Stomach (tissue), 4 donors: Measurements from ENCODE around the gene SPDEF.

Source experiments
- EP300 ChIP-seq: sonication (generic); formaldehyde crosslinking; IDR thresholded peaks from one replicate; pipeline ENCODE4 v1.6.1; 2017; ENCODE audit warnings: antibody characterized with exemption
- POLR2AphosphoS5 ChIP-seq, 3 donors: sonication (generic); formaldehyde crosslinking; IDR thresholded peaks; one replicate each; pipeline ENCODE4 v1.6.1; 2016; ENCODE audit warnings: antibody characterized with exemption in 3 of 3

GRCh38 chr6:34583861-34584604 lies 27.9 kb upstream of the SPDEF start:
- TF ChIP-seq POLR2AphosphoS5 (IDR thresholded peaks at IDR 0.05) (no peak), EP300 (no peak)
